ENCODE data around the gene MPG.
"Not testable (repeated sequence)": the region's sequence is repeated elsewhere in the genome, so short reads cannot be mapped to it uniquely, and the experiment has no call there.

MPG gene, protein sequence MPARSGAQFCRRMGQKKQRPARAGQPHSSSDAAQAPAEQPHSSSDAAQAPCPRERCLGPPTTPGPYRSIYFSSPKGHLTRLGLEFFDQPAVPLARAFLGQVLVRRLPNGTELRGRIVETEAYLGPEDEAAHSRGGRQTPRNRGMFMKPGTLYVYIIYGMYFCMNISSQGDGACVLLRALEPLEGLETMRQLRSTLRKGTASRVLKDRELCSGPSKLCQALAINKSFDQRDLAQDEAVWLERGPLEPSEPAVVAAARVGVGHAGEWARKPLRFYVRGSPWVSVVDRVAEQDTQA

GRCh38 chr16:77807-78443 lies at the start of gene MPG:
Gene MPG (plus strand): TSS chr16:78225. CDS start chr16:78310, 85 bp downstream.
- DNase-seq = peak in 50 of 51 donors; percentile 27 to 90 (median 72)

- DNase-seq = not testable (repeated sequence)
These were observed 47.4 kb upstream of the MPG start for GRCh38 chr16:30627-31026.

DNA sequence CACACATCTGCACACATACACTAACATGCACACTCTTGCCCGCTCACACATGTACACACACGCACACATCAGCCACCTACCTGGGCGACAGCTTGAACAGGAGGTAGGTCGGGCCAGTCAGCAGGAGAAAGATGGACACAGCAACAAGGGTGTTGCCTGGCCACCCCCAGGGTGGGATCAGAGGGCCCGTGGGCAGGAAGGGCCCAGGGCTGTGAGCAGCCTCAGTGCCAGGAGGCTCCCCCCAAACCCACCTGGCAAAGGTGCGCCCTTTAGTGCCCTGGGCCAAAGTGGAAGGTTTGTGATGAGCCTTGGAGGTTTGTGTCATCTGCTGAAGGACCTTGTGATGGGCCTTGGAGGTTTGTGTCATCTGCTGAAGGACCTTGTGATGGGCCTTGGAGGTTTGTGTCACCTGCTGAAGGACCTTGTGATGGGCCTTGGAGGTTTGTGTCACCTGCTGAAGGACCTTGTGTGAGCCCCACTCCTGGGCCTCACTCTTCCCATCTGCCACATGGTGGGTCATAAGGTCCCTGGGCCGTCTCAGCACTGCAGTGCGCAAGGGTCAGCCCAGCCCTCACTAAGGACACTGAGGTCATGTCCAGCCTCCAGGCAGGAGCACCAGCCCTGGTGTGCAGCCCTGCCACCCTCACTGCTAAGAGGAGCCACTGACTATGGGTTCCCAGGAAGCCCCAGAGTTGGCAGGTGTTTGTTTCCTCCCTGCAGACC lies 44.7 kb upstream of the MPG start:
- not testable (repeated sequence) for DNase-seq

GRCh38 chr16:33877-34647 lies 44.0 kb upstream of the MPG start:
- no peak for DNase-seq

DNA sequence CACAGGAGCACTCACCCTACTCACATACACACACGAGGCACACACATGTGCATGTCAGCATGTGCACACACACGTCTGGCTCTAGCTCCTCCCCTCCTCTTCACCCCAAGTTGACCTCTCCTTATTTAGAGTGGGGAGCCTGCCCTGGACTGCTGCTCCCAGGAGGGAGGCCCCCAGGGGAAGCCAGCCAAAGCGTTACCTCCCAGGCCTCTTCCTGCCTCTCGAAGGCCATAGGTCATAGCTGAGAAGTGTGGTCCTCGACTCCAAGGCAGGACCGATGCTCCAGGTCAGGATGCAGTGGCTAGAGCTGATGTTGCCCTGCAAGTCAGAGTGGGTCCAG lies 43.4 kb upstream of the MPG start:
- no peak for DNase-seq

DNA sequence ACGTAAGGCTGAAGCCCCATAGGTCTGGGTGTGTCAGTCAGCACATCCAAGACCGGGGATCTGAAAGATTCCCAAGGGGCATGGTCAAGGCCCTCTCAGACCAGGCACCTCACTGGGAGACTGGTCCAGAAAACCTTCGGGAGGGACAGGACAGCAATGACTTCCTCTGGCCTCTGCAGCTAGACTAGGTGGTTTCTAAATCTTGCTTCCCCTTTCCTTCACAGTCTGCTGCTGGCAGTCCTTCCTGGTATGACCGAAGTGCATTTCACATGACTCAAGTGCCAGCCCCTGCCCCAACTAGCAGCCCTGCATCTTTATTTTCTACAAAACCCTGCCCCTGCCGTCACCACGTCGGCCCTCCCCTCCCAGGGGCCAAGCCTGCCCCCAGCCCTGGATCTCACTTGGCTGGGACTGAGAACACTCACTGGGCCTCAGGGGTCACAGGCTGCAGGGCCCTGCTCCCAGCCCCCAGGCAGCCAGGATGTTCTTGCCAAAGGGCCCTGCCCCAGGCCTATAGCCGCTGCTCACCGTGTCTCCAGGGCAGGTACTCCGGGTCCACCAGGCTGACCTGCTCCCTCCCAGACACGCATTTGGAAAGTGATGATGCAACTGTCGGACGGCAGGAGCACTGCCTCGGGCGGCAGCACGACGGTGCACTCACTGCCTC lies 42.9 kb upstream of the MPG start:
- DNase-seq = peak in 2 of 51 donors; percentile 18 to 22

GRCh38 chr16:35678-36305 lies 42.2 kb upstream of the MPG start:
- no peak for DNase-seq

GRCh38 chr16:36336-36984 lies 41.6 kb upstream of the MPG start:
- DNase-seq = no peak

DNA sequence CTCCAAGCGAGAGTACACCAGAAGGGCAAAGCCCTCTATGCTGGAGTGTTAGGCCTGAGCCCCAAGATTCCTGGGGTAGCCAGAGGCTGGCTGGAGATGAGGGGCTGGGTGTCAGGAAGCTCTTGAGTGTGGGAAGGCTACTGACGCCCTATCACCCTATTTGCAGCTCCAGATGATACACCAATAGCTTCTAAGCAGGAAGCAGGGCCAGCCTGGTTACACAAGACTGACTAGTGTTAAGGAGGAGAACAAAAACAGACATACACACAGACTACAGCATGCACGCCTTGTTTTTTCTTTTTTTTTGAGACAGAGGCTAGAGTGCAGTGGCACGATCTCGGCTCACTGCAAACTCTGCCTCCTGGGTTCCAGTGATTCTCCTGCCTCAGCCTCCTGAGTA lies 40.5 kb upstream of the MPG start:
- DNase-seq = peak in 1 of 51 donors; percentile 22

DNA sequence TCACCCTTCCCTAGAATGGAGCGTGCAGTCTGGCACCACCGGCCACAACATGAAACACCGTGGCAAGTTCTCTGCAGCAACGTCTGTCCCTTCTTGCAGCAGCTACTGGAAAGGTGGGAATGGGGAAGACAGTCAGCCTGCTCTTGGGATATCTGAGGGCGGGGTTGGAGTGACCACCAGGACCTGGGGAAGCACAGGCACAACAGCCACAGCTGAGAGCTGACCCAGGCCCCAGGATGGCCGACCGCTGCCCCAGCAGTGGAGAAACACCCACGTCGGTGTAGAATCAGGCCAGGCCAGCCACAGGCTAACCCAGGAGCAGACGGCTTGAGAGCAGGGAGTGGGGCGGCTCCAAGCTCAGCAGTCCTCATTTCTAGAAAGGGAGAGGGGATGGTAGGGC lies 39.8 kb upstream of the MPG start:
- not testable (repeated sequence) for DNase-seq

- DNase-seq = no peak
These were observed 38.8 kb upstream of the MPG start for GRCh38 chr16:38941-39892.

GRCh38 chr16:41439-42068 lies 36.5 kb upstream of the MPG start:
- DNase-seq = no peak

DNA sequence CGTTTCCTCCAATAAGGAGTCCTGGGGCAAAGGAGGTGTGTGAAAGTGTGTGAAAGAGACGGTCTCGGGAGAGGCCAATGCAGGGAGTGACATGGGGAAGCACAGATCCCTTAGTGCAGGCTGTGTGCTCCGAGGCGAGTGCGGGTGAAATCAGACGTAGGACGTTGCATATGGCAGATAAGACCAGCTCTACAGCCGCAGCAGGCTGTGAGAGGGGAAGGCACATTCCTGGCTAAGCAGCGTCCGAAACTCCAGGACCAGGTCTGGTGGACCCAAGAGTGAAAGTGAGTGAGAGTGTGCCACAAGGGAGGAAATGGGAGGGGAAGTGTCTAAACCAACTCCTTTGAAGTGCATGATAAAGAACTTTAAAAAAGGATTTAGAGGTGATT lies 36.0 kb upstream of the MPG start:
- no peak for DNase-seq

DNA sequence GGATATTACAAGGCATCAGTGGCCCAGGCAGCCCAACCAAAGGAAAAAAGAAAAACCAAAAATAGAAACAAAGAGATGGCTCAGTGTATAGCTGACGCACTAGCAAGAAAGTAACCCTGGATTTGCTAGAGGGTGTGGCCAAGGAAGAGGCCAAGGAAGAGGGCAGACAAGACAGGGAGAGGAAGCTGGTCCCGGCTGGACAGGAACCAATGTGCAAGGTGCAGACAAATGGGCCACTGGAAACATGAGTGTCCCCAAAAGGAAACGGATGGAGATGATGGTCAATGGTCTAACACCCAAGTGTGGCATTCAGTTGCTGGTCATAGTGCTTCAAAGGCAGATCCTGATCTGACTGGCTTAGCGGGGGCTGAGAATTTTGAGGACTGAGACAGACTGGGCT lies 35.3 kb upstream of the MPG start:
- DNase-seq = no peak

DNA sequence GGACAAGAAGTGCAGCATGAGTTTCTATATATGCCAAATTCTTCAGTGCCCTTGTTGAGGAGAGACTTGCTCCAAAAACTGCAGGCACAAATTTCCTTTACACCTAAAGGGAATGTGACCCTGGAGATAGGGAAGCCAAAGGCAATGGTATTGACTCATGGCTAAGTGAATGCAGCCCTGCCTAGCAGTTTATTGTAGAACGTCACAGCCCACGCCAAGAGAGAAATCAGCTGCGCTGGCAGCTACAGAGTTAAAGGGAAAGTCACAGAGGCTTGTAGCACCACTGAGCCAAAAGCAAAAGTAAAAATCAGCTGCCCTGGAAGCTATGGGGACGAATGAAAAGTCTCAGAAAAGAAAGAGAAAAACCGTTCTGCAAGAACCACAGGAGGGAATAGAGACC lies 34.7 kb upstream of the MPG start:
- no peak for DNase-seq

DNA sequence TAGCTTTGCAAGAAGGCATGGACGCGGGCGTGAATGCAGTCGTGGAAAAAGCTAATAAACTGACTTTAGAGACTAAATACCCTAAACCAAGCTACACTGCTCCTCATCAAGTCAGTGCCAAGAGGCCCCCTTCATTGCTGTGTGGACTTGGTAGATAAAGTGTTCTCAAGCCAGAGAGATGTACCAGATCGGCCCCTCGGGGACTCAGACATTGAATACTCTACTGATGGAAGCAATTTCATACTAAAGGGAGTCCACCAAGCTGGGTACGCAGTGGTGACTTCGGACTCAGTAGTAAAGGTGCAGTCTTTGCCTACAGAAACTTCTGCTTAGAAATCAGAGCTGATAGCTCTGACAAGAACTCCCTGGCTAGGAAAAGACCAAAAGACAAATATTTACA lies 33.4 kb upstream of the MPG start:
- no peak for DNase-seq

DNA sequence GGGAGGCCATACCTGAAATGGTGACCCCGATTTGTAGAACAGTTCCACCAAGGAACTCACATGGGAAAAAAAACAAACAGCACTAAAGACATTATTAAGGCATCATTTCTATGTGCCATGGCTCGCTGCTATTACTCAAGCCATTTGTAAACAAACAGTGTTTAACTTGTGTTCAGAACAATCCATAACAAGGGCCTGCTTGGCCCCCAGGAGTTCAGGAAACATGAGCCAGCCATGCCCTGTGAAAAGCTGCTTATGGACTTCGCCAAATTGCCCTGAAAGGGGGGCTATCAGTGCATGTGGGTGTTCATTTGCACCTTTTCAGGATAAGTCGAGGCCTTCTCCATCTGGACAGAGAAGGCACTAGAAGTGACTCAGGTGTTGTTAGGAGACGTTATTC lies 32.6 kb upstream of the MPG start:
- no peak for DNase-seq

DNA sequence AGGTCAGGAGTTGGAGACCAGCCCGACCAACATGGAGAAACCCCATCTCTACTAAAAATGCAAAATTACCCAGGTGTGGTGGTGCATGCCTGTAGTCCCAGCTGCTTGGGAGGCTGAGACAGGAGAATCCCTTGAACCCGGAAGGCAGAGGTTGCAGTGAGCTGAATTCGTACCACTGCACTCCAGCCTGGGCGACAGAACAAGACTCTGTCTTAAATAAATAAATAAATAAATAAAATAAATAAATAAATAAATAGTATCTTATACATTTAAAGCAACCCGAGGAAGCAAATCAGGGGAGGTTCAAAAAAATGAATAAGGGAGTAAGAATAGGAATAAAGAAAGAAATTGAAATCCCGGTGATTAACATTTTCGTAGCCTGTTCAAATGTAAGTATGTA lies 31.5 kb upstream of the MPG start:
- not testable (repeated sequence) for DNase-seq

- no peak for DNase-seq
These were observed 30.8 kb upstream of the MPG start for GRCh38 chr16:47234-47633.
